Prostate gland (tissue), 2 donors: ENCODE measurements around the gene LATS2. TPM values are rescaled to one million over a fixed set of nuclear protein-coding genes. Genes with fewer than 3 reads are reported as not detected.

Experiments
- DNase-seq: peaks from one replicate; pipeline ENCODE4 v3.0.0-alpha.2; 2019; ENCODE audit warnings: low spot score
- H3K27ac ChIP-seq, 2 donors: fragments of 200-600 bp; sonication (generic); 2 replicates each; pipeline ENCODE4 v1.5.1; 2017 to 2019
- H3K27me3 ChIP-seq: fragments of 200-600 bp; sonication (generic); replicated peaks from 2 replicates; pipeline ENCODE4 v1.5.1; 2019; ENCODE audit not compliant: insufficient read depth
- H3K36me3 ChIP-seq, 2 donors: fragments of 200-600 bp; sonication (generic); 1 replicate in 1 of 2; 2 replicates in 1 of 2; pipeline versions ENCODE4 v1.5.1 to v1.8.1; 2017 to 2019
- H3K4me1 ChIP-seq: fragments of 200-600 bp; sonication (generic); replicated peaks from 2 replicates; pipeline ENCODE4 v1.5.1; 2019
- H3K4me3 ChIP-seq, 2 donors: fragments of 200-600 bp; sonication (generic); 2 replicates each; pipeline ENCODE4 v1.5.1; 2017 to 2019
- H3K9me3 ChIP-seq: fragments of 200-600 bp; sonication (generic); 2 replicates; pipeline ENCODE4 v1.5.1; 2017
- POLR2A ChIP-seq: fragments of 450-650 bp; IDR thresholded peaks from one replicate; pipeline ENCODE4 v1.6.1; 2016; ENCODE audit warnings: antibody characterized with exemption, mild to moderate bottlenecking
- POLR2AphosphoS5 ChIP-seq: sonication (generic); formaldehyde crosslinking; IDR thresholded peaks from one replicate; pipeline ENCODE4 v1.6.1; 2017; ENCODE audit warnings: antibody characterized with exemption
- WGBS: methylation state at CpG from one replicate; pipeline ENCODE4 v1.1.5; 2018; 5-methylcytosine and 5-hydroxymethylcytosine counted together
- intact Hi-C: fragments of 100-400 bp; cut with DNase I; formaldehyde crosslinking; loops from one replicate; pipeline ENCODE4 v1.14.2; 2022
- total RNA-seq, 2 donors: library from RNA; depleted of rRNA; stranded (reverse); fragments of >200 nt; gene quantifications; one replicate each; pipeline ENCODE4 v1.1.0, GENCODE V29; 2016
- TF ChIP-seq, protein P1 (sequence below), 4 experiments: fragments of 200-600 bp in 2 of 4; fragments of 450-650 bp in 2 of 4; sonication (generic) in 2 of 4; IDR thresholded peaks; 1 replicate in 3 of 4; 2 replicates in 1 of 4; pipeline ENCODE4 v1.5.1; 2016 to 2019; ENCODE audit warnings: antibody characterized with exemption in 4 of 4, mild to moderate bottlenecking in 2 of 4, moderate library complexity in 2 of 4

The LATS2 gene
- total RNA-seq, 2 donors from 2014 or later = 22.0 to 27.4 TPM

DNA sequence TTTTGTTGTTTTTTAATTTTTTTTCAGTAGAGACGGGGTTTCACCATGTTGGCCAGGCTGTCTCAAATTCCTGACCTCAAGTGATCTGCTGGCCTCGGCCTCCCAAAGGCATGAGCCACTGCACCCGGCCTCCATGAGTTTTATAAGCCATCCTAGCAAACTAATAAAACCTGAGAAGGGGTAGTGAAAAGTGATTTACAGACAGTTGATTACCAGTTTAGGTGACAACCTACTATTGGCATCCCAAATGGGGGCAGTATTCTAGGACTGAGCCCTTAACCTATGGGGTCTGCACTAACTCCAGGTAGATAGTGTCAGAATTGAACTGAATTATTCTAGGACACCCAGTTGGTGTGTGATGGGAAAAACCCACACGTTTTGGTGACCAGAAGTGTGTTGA, 6.5 kb upstream of the LATS2 start:
- no peaks in the 10 kb centered on the region for H3K9me3 ChIP-seq
- H3K27me3 ChIP-seq = no peaks in the 10 kb centered on the region
- H3K4me3 ChIP-seq = no peak overlapping the region
- no peak for DNase-seq
- TF ChIP-seq POLR2AphosphoS5 (no peak), POLR2A (no peak)
- TF ChIP-seq, protein P1, sequence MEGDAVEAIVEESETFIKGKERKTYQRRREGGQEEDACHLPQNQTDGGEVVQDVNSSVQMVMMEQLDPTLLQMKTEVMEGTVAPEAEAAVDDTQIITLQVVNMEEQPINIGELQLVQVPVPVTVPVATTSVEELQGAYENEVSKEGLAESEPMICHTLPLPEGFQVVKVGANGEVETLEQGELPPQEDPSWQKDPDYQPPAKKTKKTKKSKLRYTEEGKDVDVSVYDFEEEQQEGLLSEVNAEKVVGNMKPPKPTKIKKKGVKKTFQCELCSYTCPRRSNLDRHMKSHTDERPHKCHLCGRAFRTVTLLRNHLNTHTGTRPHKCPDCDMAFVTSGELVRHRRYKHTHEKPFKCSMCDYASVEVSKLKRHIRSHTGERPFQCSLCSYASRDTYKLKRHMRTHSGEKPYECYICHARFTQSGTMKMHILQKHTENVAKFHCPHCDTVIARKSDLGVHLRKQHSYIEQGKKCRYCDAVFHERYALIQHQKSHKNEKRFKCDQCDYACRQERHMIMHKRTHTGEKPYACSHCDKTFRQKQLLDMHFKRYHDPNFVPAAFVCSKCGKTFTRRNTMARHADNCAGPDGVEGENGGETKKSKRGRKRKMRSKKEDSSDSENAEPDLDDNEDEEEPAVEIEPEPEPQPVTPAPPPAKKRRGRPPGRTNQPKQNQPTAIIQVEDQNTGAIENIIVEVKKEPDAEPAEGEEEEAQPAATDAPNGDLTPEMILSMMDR (IDR thresholded peaks at IDR 0.05) = no peak
- intact Hi-C loops = no loop called here
- no peak overlapping the region for H3K27ac ChIP-seq
- no peaks in the 10 kb centered on the region for H3K36me3 ChIP-seq
- H3K4me1 ChIP-seq = no peaks in the 10 kb centered on the region
- WGBS = 61% methylated on average over 4 of the region's 4 CpGs

GRCh38 chr13:21066946-21067345, 5.6 kb upstream of the LATS2 start:
- H3K27ac ChIP-seq = no peak overlapping the region
- whole genome bisulfite sequencing = 92% methylated on average over 4 of the region's 4 CpGs

DNA sequence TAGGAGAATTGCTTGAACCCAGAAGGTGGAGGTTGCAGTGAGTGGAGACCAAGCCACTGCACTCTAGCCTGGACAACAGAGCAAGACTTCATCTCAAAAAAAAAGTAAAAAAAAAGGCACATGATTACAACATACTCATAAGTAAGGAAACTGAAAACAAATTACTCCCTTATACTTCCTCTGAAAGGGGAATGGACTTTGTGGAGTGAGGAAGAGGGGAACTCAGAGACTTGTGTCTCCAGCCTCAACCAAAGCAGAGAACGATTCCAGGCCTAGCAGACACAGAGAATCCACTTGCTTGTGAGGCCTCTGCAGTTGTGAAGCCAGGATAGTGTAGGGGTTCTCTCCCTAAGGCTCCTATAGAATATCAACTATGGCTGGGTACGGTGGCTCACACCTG, 4.3 kb upstream of the LATS2 start:
- Histone ChIP-seq H3K36me3 (no peaks in the 10 kb centered on the region), H3K9me3 (no peaks in the 10 kb centered on the region), H3K4me1 (no peaks in the 10 kb centered on the region), H3K27me3 (no peaks in the 10 kb centered on the region), H3K27ac (no peak overlapping the region), H3K4me3 (no peak overlapping the region)
- intact Hi-C loops = no loop called here
- 84% methylated on average over 2 of the region's 2 CpGs for WGBS
- no peak for TF ChIP-seq POLR2AphosphoS5
- TF ChIP-seq POLR2A = no peak
- TF ChIP-seq, protein P1 (IDR thresholded peaks at IDR 0.05) = no peak
- DNase-seq = no peak

More at GRCh38 chr13:21066946-21067345, 5.6 kb upstream of the LATS2 start:
- no peaks in the 10 kb centered on the region for H3K4me1 ChIP-seq
- TF ChIP-seq POLR2A = no peak
- TF ChIP-seq, protein P1 (IDR thresholded peaks at IDR 0.05) = no peak
- DNase-seq = no peak
- H3K9me3 ChIP-seq = no peaks in the 10 kb centered on the region
- H3K27me3 ChIP-seq = no peaks in the 10 kb centered on the region
- no peaks in the 10 kb centered on the region for H3K36me3 ChIP-seq
- H3K4me3 ChIP-seq = no peak overlapping the region
- intact Hi-C loops = no loop called here

DNA sequence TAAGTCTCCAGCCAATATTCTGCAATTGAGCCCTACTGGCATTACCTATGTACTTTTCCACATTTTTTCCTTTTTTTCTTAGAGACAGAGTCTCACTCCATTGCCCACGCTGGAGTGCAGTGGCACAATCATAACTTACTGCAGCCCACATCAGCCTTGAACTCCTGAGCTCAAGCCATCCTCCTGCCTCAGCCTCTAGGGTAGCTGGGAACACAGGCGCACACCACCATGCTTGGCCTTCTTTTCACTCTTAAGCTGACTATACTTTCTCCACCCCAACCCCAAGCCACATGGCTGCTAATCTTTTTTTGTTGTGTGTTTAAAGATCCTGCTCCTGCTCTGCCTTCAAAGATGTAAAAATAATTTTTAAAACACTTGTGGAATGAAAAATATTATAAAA, 1.6 kb upstream of the LATS2 start:
- Histone ChIP-seq H3K4me3 (no peak overlapping the region), H3K27ac (no peak overlapping the region), H3K9me3 (no peaks in the 10 kb centered on the region), H3K4me1 (no peaks in the 10 kb centered on the region), H3K27me3 (no peaks in the 10 kb centered on the region), H3K36me3 (no peaks in the 10 kb centered on the region)
- DNase-seq = no peak
- TF ChIP-seq, protein P1 (IDR thresholded peaks at IDR 0.05) = no peak
- no peak for TF ChIP-seq POLR2A
- no peak for TF ChIP-seq POLR2AphosphoS5
- 83% methylated on average over 2 of the region's 2 CpGs for WGBS
- intact Hi-C loops = loop anchor here (5.0 kb wide), 1 partner anchor 121 kb away; no protein-coding TSS in a partner anchor

GRCh38 chr13:21060338-21061028, 903 bp downstream of the LATS2 start:
- Histone ChIP-seq H3K27ac (peak overlapping the region; percentile 99 to 100), H3K9me3 (no peaks in the 10 kb centered on the region), H3K27me3 (no peaks in the 10 kb centered on the region), H3K4me3 (peak overlapping the region; percentile 88 to 99), H3K4me1 (no peaks in the 10 kb centered on the region), H3K36me3 (no peaks in the 10 kb centered on the region)
- TF ChIP-seq POLR2A (peak; percentile 6), POLR2AphosphoS5 (no peak)
- WGBS = under 1% methylated on average over 33 of the region's 100 CpGs
- intact Hi-C loops = loop anchor here (5.0 kb wide), 1 partner anchor 118 kb away; no protein-coding TSS in a partner anchor
- peak; percentile 17 for DNase-seq
